Parathyroid adenoma (tissue), 2 donors: Measurements from ENCODE around the gene KNDC1.
"Not testable (repeated sequence)": the region's sequence is repeated elsewhere in the genome, so short reads cannot be mapped to it uniquely, and the experiment has no call there.

Source experiments
- H2AFZ ChIP-seq: fragments of 300-600 bp; sonication (generic); one replicate; pipeline ENCODE4 v1.7.0; 2017; ENCODE audit warnings: antibody characterized with exemption, mild to moderate bottlenecking
- H3K27ac ChIP-seq: fragments of 300-600 bp; sonication (generic); one replicate; pipeline ENCODE4 v1.7.0; 2017
- H3K27me3 ChIP-seq: fragments of 300-600 bp; sonication (generic); one replicate; pipeline ENCODE4 v1.7.0; 2017; ENCODE audit warnings: low read length; ENCODE audit not compliant: control insufficient read depth, insufficient read depth
- H3K36me3 ChIP-seq: fragments of 300-600 bp; sonication (generic); one replicate; pipeline ENCODE4 v1.7.0; 2017; ENCODE audit warnings: low read length; ENCODE audit not compliant: control insufficient read depth, insufficient read depth
- H3K4me1 ChIP-seq: fragments of 300-600 bp; sonication (generic); one replicate; pipeline ENCODE4 v1.7.0; 2017; ENCODE audit warnings: control low read depth
- H3K4me2 ChIP-seq: fragments of 300-600 bp; sonication (generic); one replicate; pipeline ENCODE4 v1.7.0; 2017; ENCODE audit warnings: low read length
- H3K4me3 ChIP-seq: fragments of 300-600 bp; sonication (generic); one replicate; pipeline ENCODE4 v1.7.0; 2017; ENCODE audit warnings: low read depth, low read length
- H3K79me2 ChIP-seq: fragments of 300-600 bp; sonication (generic); one replicate; pipeline ENCODE4 v1.7.0; 2017; ENCODE audit warnings: control low read depth
- H3K9ac ChIP-seq: fragments of 300-600 bp; sonication (generic); one replicate; pipeline ENCODE4 v1.7.0; 2017; ENCODE audit warnings: mild to moderate bottlenecking
- H3K9me3 ChIP-seq: fragments of 300-600 bp; sonication (generic); one replicate; pipeline ENCODE4 v1.7.0; 2017; ENCODE audit warnings: low read length; ENCODE audit not compliant: control insufficient read depth
- CTCF ChIP-seq: fragments of 300-600 bp; sonication (generic); IDR thresholded peaks from one replicate; pipeline ENCODE4 v1.7.0; 2017; ENCODE audit warnings: antibody characterized with exemption, mild to moderate bottlenecking
- donor health status: primary hyperparathyroidism.

The KNDC1 gene

GRCh38 chr10:133216776-133217175 is 56.8 kb downstream of the KNDC1 start:
- no peak for TF ChIP-seq CTCF
- Histone ChIP-seq H3K79me2 (no peaks in the 10 kb centered on the region), H3K27ac (no peak overlapping the region), H2AFZ (no peak overlapping the region), H3K36me3 (no peaks in the 10 kb centered on the region), H3K4me1 (no peaks in the 10 kb centered on the region), H3K9ac (no peak overlapping the region), H3K27me3 (no peaks in the 10 kb centered on the region), H3K4me3 (no peak overlapping the region), H3K4me2 (no peak overlapping the region), H3K9me3 (no peaks in the 10 kb centered on the region)

GRCh38 chr10:133217800-133218589 is 58.0 kb downstream of the KNDC1 start:
- TF ChIP-seq CTCF: no peak
- H3K27me3 ChIP-seq: no peaks in the 10 kb centered on the region
- H3K9me3 ChIP-seq: no peaks in the 10 kb centered on the region
- no peak overlapping the region for H3K4me2 ChIP-seq
- no peaks in the 10 kb centered on the region for H3K79me2 ChIP-seq
- no peak overlapping the region for H3K9ac ChIP-seq
- H3K4me1 ChIP-seq: no peaks in the 10 kb centered on the region
- no peak overlapping the region for H2AFZ ChIP-seq
- no peak overlapping the region for H3K4me3 ChIP-seq
- H3K36me3 ChIP-seq: no peaks in the 10 kb centered on the region
- no peak overlapping the region for H3K27ac ChIP-seq

- no peaks in the 10 kb centered on the region for H3K79me2 ChIP-seq
- no peak overlapping the region for H2AFZ ChIP-seq
- TF ChIP-seq CTCF: no peak
- no peaks in the 10 kb centered on the region for H3K27me3 ChIP-seq
- H3K9ac ChIP-seq: no peak overlapping the region
- H3K27ac ChIP-seq: no peak overlapping the region
- H3K4me1 ChIP-seq: no peaks in the 10 kb centered on the region
- H3K9me3 ChIP-seq: no peaks in the 10 kb centered on the region
- H3K36me3 ChIP-seq: no peaks in the 10 kb centered on the region
- H3K4me2 ChIP-seq: no peak overlapping the region
- no peak overlapping the region for H3K4me3 ChIP-seq
Observed at GRCh38 chr10:133218891-133219290, 58.9 kb downstream of the KNDC1 start.

GRCh38 chr10:133219782-133220181 is 59.8 kb downstream of the KNDC1 start:
- Histone ChIP-seq H3K4me3 (no peak overlapping the region), H3K9me3 (no peaks in the 10 kb centered on the region), H3K79me2 (no peaks in the 10 kb centered on the region), H3K36me3 (no peaks in the 10 kb centered on the region), H3K4me2 (no peak overlapping the region), H3K4me1 (no peaks in the 10 kb centered on the region), H3K27ac (no peak overlapping the region), H3K9ac (no peak overlapping the region), H3K27me3 (no peaks in the 10 kb centered on the region), H2AFZ (no peak overlapping the region)
- no peak for TF ChIP-seq CTCF

- H3K9me3 ChIP-seq: no peaks in the 10 kb centered on the region
- no peak overlapping the region for H3K4me3 ChIP-seq
- no peak overlapping the region for H2AFZ ChIP-seq
- no peak for TF ChIP-seq CTCF
- H3K79me2 ChIP-seq: no peaks in the 10 kb centered on the region
- H3K36me3 ChIP-seq: no peaks in the 10 kb centered on the region
- no peak overlapping the region for H3K4me2 ChIP-seq
- H3K27me3 ChIP-seq: no peaks in the 10 kb centered on the region
- H3K4me1 ChIP-seq: no peaks in the 10 kb centered on the region
- no peak overlapping the region for H3K9ac ChIP-seq
- no peak overlapping the region for H3K27ac ChIP-seq
Observed at GRCh38 chr10:133221331-133221730, 61.3 kb downstream of the KNDC1 start.

- H3K4me2 ChIP-seq, H3K9ac ChIP-seq, H2AFZ ChIP-seq, H3K36me3 ChIP-seq, H3K27me3 ChIP-seq, H3K27ac ChIP-seq, H3K4me3 ChIP-seq, H3K4me1 ChIP-seq, H3K9me3 ChIP-seq, H3K79me2 ChIP-seq: not testable (repeated sequence)
Observed at GRCh38 chr10:133221756-133222155, 61.7 kb downstream of the KNDC1 start.
